Ovary (tissue), 3 donors: ENCODE measurements around the gene ALK.

ENCODE experiments used
- POLR2A ChIP-seq: fragments of 450-650 bp; IDR thresholded peaks from one replicate; pipeline ENCODE4 v1.6.1; 2017; ENCODE audit warnings: antibody characterized with exemption, mild to moderate bottlenecking, moderate library complexity
- TF ChIP-seq, protein P1 (sequence below), 3 donors: fragments of 450-650 bp in 2 of 3; fragments of 200-600 bp in 1 of 3; IDR thresholded peaks; one replicate each; pipeline versions ENCODE4 v1.5.1 to v1.8.0; 2016 to 2022; ENCODE audit warnings: antibody characterized with exemption in 3 of 3, mild to moderate bottlenecking in 1 of 3
- donor health status: DM: no; HTN: no; CAD: no.

DNA sequence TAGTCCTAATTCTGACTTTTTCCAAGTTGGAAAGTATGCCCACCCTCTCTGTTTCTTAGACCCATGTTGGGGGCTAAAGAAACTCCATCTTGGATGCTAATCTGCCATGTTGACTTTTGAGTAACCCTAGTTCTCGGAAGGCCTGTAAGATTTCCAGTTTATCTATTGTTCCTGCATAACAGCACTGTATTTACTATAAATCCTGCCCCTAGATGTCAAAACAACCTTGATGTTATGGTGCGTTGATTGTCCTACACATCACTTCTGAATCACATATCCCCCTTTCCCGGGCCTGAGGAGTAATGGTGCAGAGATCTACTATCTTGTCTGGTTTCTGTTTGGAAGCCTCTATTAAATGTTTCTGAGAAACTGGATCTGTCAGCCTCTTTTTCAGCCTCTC is 116.7 kb downstream of the ALK start:
- TF ChIP-seq, protein P1, sequence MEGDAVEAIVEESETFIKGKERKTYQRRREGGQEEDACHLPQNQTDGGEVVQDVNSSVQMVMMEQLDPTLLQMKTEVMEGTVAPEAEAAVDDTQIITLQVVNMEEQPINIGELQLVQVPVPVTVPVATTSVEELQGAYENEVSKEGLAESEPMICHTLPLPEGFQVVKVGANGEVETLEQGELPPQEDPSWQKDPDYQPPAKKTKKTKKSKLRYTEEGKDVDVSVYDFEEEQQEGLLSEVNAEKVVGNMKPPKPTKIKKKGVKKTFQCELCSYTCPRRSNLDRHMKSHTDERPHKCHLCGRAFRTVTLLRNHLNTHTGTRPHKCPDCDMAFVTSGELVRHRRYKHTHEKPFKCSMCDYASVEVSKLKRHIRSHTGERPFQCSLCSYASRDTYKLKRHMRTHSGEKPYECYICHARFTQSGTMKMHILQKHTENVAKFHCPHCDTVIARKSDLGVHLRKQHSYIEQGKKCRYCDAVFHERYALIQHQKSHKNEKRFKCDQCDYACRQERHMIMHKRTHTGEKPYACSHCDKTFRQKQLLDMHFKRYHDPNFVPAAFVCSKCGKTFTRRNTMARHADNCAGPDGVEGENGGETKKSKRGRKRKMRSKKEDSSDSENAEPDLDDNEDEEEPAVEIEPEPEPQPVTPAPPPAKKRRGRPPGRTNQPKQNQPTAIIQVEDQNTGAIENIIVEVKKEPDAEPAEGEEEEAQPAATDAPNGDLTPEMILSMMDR (IDR thresholded peaks at IDR 0.05): no peak
- no peak for TF ChIP-seq POLR2A
